Activated CD8-positive, alpha-beta memory T cell treated with anti-CD3 and anti-CD28 coated beads, Interleukin-2, amount 50 U/mL, for 1 hour (primary cell): ENCODE results near the gene ATL2.
"Not testable (repeated sequence)": the region's sequence is repeated elsewhere in the genome, so short reads cannot be mapped to it uniquely, and the experiment has no call there.

Source experiments
- DNase-seq: peaks from one replicate; pipeline ENCODE4 v3.0.0-alpha.2; 2020; ENCODE audit errors: extremely low read depth

Gene ATL2

DNA sequence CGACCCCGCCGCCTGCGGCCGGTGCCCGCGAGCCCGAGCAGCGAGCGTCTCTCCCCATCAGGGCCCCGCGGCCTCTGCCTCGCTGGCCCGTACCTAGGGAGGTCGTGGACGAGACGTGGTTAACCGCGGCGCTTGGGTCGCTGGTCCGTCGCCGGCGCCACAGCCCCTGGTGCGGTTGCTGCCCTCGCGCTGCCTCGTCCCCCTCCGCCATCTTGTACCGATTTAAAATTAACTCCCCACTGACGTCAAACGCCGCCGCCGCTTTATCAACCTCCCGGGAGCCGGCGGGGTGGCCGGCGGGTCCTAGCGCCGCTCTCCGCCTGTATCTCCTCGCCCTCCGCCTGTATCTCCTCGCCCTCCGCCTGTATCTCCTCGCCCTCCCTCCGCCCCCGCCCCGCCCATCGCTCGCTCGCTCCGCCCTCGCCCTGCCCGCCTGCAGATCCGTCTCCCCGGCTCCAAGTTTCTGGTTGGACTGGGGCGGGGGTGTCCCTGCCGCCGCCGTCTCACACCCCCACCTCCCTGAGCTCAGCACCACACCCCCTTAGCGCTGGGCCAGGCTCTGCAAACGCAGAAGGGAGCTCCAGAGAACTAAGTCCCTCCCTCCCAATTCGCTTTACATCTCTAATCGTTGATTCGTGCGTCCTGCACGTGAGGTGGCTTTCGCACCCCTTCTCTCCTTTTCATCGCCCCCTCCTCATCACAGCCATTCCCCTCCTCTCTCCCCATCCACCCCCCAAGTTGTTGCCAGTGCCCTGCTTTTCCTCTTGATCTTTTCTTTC, at the start of gene ATL2:
TSS of gene ATL2 (minus strand) at position 224 of the 779 bp plus-strand sequence. CDS start at position 211, 13 bp downstream.
- peak; percentile 71 for DNase-seq

- DNase-seq: no peak
These were observed 46.7 kb upstream of the ATL2 start for GRCh38 chr2:38423763-38424162.

DNA sequence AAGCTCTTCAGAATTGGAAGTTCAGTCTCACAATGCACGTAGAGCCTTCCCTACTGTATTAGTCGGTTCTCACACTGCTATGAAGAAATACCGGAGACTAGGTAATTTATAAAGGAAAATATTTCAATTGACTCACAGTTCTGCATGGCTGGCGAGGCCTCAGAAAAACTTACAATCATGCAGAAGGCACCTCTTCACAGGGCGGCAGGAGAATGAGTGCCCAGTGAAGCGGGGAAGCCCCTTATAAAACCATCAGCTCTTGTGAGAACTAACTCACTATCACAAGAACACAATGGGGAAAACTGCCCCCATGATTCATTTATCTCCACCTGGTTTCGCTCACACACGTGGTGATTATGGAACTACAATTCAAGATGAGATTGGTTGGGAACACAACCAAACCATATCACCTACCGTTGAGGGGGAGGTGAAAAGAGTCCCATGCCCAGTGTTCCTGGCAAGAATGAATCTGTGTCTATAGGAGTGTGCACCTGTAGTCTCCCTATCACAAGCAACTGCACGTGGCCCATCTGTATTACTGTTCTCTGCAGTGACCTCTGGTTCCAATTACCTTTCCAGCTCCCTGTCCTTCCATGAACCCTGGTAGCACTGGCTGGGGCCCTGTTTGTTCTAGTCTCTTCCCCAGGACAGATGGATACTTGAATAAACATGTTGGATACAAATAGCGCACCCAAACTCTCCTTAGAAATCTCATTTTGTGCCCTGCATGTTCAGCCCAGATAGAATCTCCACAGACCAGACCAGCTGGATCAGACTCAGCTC, 44.4 kb upstream of the ATL2 start:
- no peak for DNase-seq

DNA sequence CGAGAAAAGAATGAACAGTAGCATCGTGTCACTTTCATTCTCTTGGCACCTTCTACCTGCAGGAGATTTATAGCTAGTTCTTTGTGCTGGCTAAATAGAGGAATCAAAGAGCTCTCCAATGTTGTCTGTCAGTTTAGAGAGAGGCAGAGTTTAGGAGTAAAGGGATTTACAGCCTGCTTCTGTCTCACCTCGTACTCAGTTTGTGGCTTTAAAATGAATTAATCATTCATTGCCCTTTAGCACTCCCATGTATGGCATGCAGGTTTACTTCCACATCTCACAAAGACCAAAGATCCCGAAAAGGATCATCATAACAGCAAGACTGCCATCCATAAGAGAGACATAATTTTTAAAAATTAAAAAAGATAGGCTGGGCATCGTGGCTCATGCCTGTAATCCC, 42.4 kb upstream of the ATL2 start:
- no peak for DNase-seq

DNA sequence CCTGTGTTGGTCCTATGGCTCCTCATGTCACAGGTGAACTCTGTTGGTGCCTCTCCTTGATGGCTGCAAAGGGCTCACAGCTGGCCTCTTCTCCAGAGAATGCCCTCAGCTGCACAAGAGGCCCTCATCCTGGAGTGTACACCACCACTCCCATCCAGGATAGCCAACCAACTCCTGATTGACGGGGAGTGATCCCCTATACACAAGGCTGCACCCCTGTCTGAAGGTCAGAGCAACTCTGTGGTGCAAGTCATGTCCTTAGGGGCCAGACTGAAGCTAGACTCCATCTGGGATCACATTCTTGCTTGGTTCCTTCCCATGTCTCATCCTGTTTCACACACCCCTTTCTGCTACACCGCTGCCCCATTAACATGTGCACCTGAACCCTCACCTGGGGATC, 41.7 kb upstream of the ATL2 start:
- DNase-seq: no peak

DNA sequence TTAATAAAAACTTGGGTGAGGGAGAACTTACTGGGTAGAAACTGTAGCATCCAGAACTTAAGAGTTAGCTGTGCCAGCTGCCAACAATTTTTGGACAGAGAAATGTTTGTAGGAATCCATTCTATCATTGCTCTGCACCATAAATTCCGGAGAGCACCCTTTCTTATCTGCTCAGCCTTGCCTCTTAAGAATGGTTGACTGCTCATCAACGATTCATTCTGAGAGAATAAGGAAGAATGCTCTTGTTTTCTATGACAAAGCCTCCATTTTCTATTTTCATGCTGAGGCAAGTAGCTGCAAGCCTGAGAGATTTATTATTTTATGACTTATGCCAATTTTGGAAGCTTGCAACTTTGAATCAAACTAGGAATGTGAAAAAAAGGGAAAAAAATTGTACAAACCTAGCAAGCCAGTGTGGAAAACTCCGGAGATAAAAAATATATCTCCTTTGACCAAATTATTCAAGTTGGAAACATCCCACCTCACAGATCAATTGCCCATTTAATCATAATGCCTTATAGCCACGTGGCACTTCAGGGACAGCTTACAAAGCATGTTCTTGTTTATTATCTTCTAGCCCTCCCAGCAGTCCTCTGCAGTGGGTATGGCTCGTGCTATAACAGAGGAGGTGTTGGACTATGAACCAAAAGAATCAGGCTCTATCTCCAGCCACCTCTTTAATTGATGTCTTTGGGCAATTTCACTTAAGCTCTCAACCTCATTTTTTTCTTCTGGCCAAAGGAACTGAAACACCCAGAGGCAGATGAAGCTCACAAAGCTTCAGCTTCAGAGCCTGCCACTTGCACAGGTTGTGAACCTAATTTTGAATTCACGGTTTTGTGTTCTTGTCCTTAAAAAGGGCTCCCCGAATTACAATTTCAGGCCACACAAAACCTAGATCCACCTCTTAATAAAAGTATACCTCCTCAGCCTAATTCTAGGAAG, 40.9 kb upstream of the ATL2 start:
- no peak for DNase-seq

- no peak for DNase-seq
These were observed 39.4 kb upstream of the ATL2 start for GRCh38 chr2:38416296-38417036.

- no peak for DNase-seq
These were observed 38.7 kb upstream of the ATL2 start for GRCh38 chr2:38415728-38416291.

- no peak for DNase-seq
These were observed 38.0 kb upstream of the ATL2 start for GRCh38 chr2:38415023-38415422.

DNA sequence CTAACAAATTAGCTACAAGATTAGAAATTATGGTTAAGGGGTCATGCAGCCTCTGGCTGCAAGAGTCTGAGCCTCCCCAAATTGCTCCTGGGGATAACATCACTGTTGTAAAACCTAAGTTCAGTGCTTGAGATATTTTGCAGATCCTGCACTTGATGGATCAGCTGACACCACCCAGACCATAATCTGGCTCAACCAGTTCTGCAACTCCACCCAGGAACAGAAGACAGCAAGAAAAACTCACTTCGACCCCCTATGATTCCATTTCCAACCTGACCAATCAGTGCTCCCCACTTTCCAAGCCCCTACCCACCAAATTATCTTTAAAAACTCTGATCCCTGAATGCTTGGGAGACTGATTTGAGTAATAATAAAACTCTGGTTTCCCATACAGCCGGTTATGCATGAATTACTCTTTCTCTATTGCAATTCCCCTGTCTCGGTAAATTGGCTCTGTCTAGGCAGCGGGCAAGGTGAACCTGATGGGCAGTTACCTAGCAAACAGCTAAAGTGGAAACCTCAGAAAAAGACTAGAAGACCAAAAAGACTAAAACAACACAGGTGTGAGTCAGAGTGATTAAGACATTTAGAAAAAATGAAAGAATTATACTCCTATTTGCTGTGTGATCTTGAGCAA, 35.3 kb upstream of the ATL2 start:
- DNase-seq: not testable (repeated sequence)

DNA sequence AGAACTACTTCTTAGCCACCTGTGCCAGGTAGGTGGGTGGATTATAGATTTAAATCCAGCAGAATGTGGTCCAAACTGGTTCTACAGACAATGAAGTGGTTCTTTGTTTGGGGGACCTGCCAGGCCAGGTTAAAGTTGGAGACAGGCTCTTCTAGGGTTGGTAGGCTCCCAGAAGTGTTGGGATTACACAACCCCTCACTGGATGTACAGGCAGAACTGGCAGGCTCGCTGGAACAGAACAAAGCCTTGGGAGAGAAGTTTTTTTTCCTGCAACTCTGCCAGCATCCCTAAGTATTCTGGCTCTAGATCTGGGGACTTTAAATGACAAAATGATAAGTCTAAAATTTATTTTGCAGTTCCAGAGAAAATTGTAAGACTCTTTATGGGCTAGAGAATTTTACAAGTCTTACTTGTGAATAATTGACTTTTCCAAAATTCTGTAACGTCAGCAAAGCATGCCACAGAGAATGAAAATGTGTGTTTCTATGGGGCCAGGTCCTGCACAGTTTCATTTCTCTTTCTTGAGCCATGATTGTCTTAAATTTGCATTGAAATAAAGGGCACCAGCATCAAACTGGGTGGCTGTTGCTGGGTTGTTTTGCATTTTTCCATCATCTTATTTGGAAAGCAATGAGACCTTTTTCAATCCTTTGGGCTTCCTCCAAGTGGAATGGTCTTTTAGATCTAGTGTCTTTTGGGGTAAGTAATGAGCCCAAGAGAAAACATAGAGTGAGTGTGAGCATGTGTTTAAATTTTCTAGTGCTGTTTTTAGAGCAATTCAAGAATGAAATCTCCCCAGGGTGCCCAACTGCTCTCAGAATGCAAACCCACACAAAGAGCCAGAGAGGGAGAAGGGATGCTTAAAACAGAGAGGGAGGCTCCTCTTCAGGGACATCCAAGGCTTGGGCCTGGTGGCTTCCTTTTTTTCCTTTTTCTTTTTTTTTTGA, 32.4 kb upstream of the ATL2 start:
- no peak for DNase-seq

- DNase-seq: no peak
These were observed 30.1 kb upstream of the ATL2 start for GRCh38 chr2:38407111-38407682.

GRCh38 chr2:38406597-38407110, 29.6 kb upstream of the ATL2 start:
- no peak for DNase-seq

DNA sequence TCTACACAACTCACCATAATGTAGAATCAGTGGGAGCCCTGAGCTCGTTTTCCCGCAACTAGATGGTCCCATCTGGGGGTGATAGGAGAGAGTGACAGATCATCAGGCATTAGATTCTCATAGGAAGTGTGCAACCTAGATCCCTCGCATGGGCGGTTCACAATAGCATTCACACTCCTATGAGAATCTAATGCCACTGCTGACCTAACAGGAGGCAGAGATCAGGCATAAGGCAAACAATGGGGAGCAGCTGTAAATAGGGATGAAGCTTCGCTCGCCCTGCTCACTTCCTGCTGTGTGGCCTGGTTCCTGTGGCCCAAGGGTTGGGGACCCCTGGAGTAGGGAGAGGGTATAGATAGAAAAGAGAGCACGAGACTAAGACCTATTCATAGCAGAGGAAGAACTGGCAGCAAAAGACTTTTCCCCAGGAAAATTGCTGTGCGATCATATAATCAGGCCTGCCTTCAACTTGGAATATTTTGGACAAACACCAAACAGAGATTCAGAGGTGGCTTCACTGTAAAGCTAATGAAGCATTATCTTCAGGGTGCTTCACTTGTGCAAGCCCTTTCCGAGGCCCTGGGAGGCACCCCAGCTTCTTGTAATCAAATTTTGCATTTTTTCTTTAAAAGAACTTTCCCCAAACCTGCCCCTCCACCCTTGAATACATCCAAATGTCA, 29.0 kb upstream of the ATL2 start:
- no peak for DNase-seq

GRCh38 chr2:38400513-38400912, 23.4 kb upstream of the ATL2 start:
- no peak for DNase-seq

- DNase-seq: no peak
These were observed 21.7 kb upstream of the ATL2 start for GRCh38 chr2:38398739-38399138.

DNA sequence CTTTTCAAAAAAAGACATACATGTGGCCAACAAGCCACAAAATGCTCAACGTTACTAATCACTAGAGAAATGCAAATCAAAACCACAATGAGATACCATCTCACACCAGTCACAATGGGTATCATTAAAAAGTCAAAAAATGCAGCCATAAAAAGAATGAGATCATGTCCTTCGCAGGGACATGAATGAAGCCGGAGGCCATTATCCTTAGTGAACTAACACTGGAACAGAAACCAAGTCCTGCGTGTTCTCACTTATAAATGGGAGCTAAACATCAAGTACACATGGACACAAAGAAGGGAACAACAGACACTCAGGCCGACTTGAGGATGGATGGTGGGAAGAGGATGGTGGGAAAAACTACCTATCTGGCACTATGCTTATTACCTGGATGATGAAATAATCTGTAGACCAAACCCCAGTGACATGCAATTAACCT, 17.8 kb upstream of the ATL2 start:
- DNase-seq: no peak

- DNase-seq: no peak
These were observed 17.0 kb upstream of the ATL2 start for GRCh38 chr2:38394041-38394440.
